ENCODE measurements around the gene POMT2.

Gene POMT2

DNA sequence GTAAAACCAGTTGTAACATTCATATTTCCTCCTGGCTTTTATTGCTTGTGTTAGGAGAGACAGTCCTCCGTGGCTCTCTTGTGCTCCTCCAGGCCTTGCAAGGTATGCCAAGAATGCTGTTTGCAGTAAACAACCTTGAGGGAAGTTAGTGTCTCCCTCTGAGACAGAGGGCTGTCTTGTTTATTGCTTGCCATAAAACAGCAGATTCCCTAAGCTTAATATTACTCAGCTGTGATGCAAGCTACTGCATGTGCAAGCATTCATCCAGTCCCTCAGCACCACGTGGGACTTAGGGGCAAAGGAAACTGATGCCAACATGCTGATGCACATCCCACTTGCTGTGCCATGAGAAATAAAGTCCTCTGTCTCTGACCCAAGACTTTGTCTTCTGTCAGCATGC lies 6.6 kb downstream of the POMT2 start:
- Histone ChIP-seq H3K27ac (no peak overlapping the region), H3K9me3 (no peaks in the 10 kb centered on the region), H3K27me3 (no peaks in the 10 kb centered on the region), H3K4me1 (peaks cover 0 to 35% (median 2%) of the 10 kb centered on the region in 4 donors), H3K4me3 (no peak overlapping the region), H3K36me3 (no peaks in the 10 kb centered on the region)
- TF ChIP-seq CTCF (IDR thresholded peaks at IDR 0.05) = no peak
- intact Hi-C loops (cut with DNase I; ENCODE audit: low total_unique reads) = loop anchor here (10.0 kb wide), 1 partner anchor 159 kb away; no protein-coding TSS in a partner anchor
- DNase-seq = no peak

DNA sequence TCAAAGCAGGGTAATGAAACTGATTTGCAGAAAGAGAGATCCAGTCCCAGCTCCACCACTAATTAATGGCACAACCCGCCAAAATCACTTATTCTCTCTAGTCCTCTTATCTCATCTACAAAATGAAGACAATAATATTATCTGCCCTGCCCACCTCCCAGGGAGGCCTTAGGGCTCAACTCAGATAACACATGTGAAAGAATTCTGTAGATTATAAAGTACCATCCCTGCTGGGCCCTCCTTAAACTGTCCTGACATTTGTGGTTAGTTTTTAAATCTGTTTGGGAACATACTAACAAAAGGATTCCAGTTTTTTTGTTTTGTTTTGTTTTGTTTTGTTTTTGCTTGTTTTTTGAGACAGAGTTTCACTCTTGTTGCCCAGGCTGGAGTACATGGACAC lies 7.3 kb downstream of the POMT2 start:
- H3K27me3 ChIP-seq = no peaks in the 10 kb centered on the region
- H3K36me3 ChIP-seq = no peaks in the 10 kb centered on the region
- H3K4me3 ChIP-seq = no peak overlapping the region
- no peak for DNase-seq
- intact Hi-C loops (cut with DNase I; ENCODE audit: low total_unique reads) = loop anchor here (10.0 kb wide), 1 partner anchor 159 kb away; no protein-coding TSS in a partner anchor
- H3K27ac ChIP-seq = no peak overlapping the region
- H3K4me1 ChIP-seq = peaks cover 0 to 34% (median 2%) of the 10 kb centered on the region in 4 donors
- no peak for TF ChIP-seq CTCF (IDR thresholded peaks at IDR 0.05)
- H3K9me3 ChIP-seq = no peaks in the 10 kb centered on the region

DNA sequence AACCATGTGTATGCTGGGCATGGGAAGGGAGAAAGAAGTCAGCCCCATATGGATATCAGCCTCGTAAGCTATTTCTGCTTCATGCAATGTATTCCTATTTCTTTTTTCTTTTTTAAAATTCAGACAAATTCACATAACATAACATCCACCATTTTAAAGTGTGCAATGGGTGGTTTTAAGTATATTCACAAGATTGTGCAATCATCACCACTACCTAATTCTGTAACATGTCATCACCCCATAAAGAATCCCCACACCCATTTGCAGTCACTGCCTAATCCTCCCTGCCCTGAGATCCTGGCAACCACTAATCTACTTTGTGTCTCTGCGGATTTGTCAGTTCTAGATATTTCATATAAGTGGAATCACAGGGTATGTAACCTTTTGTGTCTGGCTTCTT lies 9.5 kb downstream of the POMT2 start:
- Histone ChIP-seq H3K9me3 (no peaks in the 10 kb centered on the region), H3K4me3 (no peak overlapping the region), H3K27me3 (no peaks in the 10 kb centered on the region), H3K36me3 (no peaks in the 10 kb centered on the region), H3K4me1 (peaks cover 0 to 33% (median 18%) of the 10 kb centered on the region in 4 donors), H3K27ac (no peak overlapping the region)
- TF ChIP-seq CTCF (IDR thresholded peaks at IDR 0.05) = no peak
- intact Hi-C loops (cut with DNase I; ENCODE audit: low total_unique reads) = loop anchor here (10.0 kb wide), 1 partner anchor 156 kb away; no protein-coding TSS in a partner anchor
- no peak for DNase-seq

GRCh38 chr14:77310026-77310425 lies 10.7 kb downstream of the POMT2 start:
- H3K36me3 ChIP-seq = peaks cover 0 to 10% (median 8%) of the 10 kb centered on the region in 3 donors
- no peak for TF ChIP-seq CTCF (IDR thresholded peaks at IDR 0.05)
- no peaks in the 10 kb centered on the region for H3K9me3 ChIP-seq
- no peak overlapping the region for H3K27ac ChIP-seq
- DNase-seq = no peak
- intact Hi-C loops (cut with DNase I; ENCODE audit: low total_unique reads) = loop anchor here (10.0 kb wide), 1 partner anchor 155 kb away; no protein-coding TSS in a partner anchor
- no peak overlapping the region for H3K4me3 ChIP-seq
- H3K4me1 ChIP-seq = peaks cover 0 to 34% (median 20%) of the 10 kb centered on the region in 4 donors
- no peaks in the 10 kb centered on the region for H3K27me3 ChIP-seq

DNA sequence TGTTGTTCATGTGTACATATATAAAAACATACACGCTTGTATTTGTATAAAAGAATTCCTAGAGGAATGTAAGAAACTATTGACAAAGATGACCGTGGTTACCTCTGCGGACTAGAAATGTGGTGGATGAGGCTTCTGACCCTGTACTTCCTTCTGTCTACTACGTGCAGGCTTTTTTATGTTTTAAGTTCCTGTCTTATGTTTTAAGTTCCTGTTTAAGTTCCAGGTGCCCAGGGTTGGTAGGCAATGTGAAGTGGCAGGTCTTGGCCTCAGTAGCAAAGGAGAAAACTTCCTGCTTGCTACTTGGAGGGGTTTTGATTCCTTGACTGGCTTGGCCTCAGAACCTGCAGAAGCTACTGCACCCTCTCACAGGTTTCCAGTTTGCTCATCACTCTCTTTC lies 11.6 kb downstream of the POMT2 start:
- no peak overlapping the region for H3K4me3 ChIP-seq
- intact Hi-C loops (cut with DNase I; ENCODE audit: low total_unique reads) = no loop called here
- no peaks in the 10 kb centered on the region for H3K9me3 ChIP-seq
- peaks cover 0 to 29% (median 20%) of the 10 kb centered on the region in 4 donors for H3K4me1 ChIP-seq
- no peak for TF ChIP-seq CTCF (IDR thresholded peaks at IDR 0.05)
- no peaks in the 10 kb centered on the region for H3K27me3 ChIP-seq
- H3K27ac ChIP-seq = no peak overlapping the region
- H3K36me3 ChIP-seq = peaks cover 0 to 14% (median 10%) of the 10 kb centered on the region in 3 donors
- no peak for DNase-seq
